ENCODE results near the gene RAD51B.

The RAD51B gene

DNA sequence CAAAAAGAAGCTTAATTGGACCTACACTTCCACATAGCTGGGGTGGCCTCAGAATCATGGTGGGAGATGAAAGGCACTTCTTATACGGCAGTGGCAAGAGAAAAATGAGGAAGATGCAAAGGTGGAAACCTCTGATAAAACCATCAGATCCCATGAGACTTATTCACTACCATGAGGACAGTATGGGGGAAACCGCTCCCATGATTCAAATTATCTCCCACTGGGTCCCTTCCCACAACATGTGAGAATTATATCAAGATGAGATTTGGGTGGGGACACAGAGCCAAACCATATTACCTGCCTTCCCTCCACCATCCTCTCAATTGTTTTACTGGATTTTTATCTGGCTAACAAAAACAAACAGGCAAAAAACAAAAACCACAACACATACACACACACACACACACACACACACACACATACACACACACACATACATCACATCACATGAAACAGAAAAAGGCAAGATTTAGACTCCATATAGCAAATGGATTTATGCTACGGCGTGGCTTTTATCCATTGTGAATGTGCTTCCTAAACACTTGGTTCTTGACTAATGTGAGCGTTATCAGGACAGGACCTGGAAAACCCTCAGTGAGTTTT is 906.6 kb downstream of the RAD51B start:
- no peak for DNase-seq

DNA sequence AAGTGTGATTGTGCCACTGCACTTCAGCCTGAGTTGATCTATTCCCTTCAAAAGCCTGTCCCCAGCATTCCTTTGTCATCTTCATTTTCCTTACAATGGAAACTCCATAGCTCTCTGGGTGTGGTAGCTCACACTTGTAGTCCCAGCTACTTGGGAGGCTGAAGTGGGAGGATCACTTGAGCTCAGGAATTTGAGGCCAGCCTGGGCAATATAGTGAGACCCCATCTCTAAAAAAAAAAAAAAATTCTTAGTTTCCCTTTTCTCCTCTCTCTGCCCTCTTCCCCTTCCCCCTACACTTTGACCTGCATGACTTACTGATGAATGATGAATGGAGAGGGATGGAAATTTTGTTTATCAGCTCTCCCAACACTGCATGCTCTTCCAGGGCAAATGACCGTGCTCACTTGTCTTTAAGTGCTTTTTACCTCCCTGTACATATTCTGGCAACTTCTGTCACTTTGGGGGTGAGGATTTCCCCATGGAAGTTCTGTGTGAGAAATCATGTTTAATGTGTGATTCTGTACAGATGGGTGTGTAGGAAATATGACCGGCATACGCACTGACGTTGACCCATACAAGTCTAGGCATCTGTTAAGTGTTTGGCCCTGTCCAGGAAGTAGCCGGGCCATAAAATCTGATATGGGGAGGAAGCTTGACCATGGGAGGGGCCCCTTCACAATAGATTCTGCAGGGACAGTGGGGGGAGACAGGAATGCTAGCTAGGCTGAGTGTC is 907.9 kb downstream of the RAD51B start:
- no peak for DNase-seq

DNA sequence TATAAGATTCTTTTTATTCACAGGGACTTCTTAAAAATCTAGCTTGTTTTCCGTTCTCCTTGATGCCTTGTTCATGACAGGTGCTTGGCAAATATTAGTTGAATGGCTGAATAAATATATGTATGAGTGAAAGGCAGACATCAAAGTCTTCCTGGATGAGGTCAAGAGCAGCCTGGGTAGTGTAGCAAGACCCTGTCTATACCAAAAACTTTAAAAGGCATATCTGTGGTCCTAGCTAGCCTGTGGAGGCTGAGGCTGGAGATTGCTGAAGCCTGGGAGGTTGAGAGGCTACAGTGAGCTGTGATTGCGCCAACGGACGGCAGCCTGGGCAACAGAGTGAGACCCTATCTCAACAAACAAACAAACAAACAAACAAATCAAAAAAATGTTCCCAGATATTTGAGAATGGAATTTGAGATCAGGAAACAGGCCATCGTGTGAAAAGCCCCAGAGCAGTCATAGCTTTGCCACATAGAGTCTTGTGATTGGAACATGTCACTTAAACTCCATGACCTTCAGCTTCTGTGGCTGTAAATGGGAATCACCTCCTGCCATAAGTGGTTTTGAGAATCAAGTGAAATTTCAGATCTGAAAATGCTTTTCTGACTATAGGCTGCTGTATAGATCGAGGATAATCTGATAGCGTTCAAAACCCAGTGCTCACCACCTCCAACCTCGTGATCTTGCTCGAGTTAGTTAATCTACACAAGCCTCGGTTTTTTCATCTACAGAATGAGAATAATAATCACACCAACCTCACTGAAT is 908.9 kb downstream of the RAD51B start:
- no peak for DNase-seq

DNA sequence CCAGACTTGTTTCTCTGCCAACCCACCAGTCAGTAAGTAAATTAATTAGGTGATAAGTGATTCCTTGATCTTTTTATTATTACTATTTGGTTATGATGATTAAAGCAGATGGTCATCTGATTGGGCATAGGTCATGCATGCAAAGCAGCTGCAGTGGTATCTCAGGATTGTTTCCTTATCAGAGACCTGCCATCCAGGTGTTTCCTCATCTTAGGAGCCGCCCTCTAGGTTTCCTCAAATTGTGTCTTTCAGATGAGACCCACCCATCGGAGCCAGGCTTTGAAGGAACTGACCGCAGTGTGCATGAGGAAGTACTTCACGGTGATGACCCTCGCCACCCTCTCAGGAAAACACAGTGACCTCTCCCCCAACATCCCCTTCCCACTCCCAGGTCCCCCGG is 910.0 kb downstream of the RAD51B start:
- DNase-seq, result no peak

DNA sequence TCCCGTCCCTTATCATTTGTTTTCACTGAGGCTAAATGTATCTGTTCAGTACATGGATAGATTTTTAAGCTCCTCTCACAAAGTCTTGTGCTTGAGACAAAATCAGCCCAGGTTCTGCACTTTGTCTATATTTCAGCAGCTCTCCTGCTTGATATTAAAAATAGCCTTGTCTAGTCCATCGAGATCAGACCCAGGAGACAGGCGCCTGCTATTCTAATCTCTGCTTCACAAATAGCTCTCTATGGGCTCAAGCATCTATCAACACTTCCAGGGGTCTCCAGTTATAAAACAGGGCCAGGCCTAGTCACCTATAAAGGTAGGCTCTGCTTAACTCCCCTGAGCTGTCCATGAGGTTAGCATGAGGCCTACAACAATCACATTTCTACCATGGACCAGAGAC is 910.8 kb downstream of the RAD51B start:
- DNase-seq, result no peak

DNA sequence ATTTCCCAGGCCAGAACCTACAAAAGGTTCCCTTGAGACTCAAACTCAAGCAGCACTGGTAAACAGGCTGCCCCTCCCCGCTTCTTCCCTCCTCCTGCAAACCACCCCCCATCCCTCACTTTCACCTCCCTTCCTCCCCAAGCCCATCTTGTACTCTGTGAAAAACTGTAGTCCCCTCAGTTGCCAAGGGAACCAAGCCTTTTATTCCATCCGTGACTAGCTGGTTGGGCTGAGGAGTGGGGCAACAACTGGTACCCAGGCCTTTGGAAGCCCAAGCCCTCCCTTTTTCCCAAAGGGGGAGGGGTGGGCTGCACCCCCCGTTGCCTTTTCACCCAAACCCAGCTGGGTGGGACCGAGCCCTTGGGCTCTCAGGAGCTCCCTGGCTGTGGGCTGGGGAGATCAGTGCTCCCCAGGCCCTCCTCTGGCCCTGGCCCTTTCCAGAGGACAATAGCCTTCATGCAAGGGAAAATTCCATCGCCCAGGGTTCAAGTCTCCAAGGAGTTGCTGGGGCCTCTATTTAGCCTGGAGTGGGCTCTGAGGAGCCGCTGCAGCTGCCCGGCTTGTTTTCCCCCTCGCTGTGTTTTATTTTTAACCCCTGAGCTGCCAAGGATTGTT is 911.3 kb downstream of the RAD51B start:
- DNase-seq, result no peak

DNA sequence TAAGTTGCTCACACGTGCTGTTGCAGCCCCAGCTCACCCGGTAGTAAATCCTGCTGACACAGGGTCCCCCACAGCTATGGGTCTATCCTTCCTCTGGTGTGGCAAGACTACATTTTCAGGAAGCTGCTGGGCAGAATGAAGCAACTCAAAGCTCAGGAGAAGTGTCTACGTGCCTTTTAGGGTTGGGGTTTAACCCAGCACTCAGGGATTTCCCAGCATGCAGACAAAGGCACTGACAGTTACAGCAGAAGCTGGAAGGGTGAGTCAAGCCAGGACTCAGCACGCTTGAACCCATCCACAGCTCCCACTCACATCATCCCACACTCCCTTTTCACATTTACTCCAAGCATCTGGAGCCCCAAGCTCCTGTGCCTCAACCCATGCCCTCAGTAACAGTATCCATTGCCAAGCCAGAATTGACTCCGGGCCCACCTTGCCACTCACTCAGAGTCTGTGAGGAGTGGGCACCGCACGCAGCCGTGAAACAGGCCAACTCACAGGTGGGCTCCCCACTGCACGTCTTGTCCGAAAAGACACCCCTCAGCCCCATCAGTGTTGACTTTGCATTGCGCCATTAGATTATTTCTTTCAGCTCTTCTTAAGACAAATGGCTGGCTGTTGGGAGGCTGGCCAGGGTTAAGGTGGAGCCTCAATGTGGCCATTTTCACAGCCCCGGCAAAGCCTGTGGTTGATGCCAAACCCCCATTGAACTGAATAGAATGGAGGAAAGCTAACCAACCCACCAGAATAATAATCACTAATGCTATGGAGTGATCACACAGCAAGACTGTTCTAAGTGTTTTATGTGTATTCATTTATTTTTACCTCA is 913.7 kb downstream of the RAD51B start:
- no peak for DNase-seq

DNA sequence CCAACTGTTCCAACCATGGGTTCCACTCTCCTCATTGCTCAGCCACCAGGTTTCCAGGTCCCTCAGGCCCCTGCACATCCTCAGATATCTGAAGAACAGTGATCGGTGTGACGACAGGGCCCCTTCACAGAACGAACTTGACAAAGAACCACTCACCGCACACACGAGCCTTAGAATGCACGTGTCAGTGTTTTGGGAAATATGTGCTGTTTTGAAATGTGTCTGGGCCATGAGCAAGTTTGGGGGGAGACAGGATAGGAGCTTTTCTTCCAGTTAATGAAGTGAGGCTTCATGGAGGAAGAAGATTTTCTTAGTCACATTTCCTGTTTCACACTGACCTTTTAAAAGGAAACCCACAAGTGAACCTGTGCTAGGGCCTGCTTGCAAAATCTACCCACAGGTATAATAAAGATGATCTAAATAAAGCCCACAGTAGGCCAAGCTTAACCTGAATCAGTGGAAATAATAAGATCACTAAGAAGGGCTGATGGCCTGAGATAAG is 914.7 kb downstream of the RAD51B start:
- peak; percentile 42 for DNase-seq

DNA sequence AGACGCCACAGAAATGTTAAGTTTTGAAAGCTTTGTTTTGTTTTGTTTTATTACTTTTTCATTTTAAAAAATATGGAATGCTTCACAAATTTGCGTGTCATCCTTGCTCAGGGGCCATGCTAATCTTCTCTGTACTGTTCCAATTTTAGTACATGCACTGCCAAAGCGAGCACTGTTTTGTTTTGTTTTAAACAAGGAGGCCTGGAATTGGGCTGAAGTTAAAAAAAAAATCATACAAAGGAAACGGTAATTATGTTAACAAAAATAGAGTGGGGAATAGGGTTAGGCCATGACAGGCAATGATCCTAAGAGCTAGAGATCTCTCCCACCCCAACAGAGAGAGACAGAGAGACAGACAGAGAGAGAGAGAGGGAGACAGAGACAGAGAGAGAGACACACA is 916.3 kb downstream of the RAD51B start:
- DNase-seq, result no peak

DNA sequence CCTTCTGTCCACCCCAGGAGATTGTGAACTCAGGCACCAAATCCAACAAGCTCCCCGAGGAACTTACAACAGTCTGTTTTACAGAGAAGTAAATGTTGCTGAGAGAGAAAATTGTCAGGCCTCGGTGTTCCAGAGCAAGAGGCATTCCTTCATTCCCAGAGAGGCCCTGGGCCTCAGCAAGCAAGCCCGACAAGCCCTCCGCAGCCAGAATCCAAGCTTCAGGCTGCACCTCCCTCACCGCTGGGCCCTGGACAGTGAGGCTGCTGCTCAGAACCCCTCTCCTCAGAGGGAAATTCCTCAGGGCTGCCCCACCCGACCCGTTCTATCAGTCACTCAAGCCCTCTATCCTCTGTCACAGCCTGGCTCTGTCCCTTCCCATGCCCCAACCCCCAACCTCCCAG is 916.9 kb downstream of the RAD51B start:
- DNase-seq, result no peak

DNA sequence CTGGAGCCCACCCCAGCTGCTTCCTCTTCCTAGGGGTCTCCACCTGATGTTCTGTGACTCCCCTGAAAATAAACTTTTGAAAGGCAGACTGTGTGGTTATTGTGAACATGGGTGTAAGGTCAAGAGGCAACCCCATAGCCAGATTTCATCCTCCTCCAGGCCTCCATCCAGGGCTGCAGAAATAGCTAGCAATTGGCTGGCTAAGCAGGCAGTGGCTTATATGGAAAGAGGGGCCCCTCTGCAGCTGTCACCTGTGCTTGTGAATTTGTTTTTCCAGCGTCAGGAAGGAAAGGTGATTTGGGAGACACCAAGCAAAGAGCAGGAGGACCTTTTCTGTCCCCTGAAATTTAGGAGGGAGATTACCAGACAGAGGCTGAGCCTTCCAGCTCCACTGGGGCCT is 917.5 kb downstream of the RAD51B start:
- no peak for DNase-seq

DNA sequence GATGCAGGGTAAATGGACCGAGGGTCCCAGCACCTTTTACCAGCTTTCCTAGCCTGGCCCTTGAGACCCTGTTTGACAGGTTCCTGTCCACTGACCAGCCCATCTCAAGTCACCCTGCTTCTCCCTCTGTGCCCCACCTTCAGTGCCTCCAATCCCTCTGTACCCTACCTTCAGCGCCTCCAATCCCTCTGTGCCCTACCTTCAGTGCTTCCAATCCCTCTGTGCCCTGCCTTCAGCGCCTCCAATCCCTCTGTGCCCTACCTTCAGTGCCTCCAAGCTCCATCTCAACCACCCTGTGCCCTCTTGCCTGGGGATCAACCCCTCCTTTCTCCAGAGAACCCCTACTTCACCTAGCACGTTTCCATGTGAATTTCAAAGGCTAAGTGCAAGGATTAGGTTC is 919.0 kb downstream of the RAD51B start:
- DNase-seq, result no peak

DNA sequence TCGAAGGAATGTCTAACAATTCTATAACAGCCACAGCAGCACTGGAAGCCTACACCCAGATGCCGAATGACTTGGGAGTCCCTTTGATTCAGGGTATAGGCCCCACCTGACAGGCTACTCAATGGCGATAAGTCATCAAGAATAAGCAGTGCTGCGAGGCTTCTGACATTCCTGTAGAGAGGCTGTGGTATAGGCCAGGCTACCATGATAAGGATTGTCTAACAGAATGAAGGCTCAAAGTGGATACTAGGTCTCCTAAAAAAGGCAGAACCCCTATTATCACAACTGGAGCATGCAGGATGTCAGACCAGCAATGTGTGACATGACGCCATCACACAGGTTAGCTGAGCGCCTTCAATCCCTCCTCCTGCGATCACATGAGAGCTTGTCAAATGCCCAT is 920.1 kb downstream of the RAD51B start:
- DNase-seq, result no peak

DNA sequence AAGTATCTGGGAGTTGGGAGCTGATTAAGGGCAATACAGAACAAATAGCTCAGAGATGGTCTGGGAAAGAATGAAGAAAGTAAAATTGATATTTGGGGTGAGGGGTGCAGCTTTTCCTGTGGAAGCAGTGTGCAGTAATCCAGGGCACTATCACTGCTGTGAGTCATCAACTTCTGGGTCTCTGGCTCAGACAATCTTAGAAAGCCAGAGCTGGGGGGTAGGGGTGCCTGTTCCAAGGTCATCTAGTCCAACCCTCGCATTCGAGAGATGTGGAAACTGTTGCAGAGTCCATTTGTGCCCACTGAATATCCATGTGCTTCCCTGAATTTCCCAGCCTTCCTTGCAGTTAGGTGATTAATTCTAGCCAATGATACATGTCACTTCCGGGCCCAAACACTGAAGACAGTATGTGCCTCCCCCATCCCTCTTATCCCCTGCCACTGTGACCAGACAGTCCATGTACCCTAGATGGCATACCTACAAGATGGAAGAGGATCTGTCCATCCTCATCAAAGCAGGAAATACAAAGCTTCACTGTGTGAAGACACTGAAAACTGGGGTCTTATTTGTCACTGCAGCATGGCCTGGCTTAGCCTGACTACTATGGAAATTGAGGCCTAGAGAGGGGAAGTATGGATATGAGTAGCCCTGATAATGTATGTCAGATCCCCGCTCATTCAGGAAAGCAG is 921.4 kb downstream of the RAD51B start:
- DNase-seq, result no peak

DNA sequence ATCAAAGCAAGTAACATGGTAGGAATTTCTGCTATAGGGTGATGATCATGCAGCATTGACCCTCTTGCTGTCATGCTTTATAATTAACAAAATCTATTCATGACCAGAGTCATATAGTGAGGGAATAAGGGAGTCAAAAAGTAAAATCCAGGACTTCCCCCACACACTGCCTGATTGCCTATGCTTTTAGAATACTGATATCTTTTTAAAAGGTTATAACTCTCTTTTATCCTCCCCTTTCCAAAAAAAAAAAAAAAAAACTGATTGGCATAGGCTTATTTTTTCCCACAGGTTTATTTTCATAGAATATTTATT is 921.9 kb downstream of the RAD51B start:
- DNase-seq, result no peak

DNA sequence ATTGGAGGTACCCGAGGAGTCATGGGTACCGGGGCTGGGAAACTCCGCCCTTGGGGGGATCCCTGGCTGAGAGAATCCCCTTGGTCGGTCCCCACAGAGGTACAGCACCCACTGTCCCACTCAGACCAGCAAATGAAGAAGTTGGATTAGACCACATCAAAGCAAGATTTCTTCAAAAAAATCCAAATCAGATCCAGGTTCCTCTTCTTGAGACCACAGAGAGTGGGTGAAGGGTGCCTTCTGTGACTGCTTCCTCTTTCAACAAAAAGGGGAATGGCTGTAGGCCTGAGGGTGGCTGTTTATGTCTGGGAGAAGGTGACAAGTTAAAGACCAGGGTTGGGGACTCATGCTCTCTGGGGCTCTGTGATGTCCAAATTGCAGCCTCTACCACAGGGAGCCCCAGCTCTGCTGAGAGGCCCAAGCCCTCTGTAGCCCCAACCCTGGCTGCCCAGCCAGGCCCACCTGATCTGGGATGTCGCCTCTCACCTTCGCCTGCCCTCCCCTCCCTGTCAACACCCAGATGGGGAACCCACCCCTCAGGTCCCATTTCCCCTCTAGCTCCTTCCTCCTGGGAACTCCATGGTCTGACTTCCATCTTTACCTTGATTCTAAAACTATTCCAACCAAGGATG is 922.4 kb downstream of the RAD51B start:
- no peak for DNase-seq

DNA sequence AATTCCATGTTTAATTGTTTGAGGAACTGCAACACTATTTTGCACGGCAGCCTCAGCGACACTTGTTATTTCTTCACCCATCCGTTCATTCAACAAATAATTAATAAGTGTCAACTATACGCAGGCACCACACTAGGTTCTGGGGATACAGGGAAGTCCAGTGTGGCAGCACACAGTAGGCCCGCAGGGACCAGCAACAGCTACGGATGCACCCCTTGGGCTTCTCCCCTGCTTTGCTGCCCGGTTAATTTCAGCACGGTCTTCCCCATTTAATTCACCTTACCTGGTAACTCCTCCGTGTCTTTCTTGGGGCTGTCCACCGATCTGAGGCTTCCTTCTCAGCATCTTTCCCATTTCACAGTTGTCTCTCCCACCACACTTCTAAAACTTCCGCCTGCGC is 925.0 kb downstream of the RAD51B start:
- no peak for DNase-seq

DNA sequence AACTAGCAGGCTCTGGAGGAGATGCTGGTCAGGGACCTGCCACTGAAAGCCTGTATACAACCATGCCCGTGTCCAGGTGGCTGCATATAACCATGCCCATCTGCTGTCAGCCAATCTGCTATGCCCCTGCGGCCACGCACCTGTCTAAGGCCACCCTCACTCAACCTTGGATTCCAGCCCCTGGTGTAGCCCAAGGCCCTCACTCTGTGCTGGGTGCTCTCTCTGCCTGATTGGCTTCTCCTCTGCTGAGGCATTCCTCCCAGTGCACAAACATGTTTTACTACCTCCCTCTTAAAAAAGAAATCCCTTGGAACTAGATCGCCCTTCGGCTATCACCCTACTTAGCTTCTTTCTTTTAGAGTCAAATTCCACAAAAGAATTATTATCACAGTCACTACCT is 927.8 kb downstream of the RAD51B start:
- no peak for DNase-seq

DNA sequence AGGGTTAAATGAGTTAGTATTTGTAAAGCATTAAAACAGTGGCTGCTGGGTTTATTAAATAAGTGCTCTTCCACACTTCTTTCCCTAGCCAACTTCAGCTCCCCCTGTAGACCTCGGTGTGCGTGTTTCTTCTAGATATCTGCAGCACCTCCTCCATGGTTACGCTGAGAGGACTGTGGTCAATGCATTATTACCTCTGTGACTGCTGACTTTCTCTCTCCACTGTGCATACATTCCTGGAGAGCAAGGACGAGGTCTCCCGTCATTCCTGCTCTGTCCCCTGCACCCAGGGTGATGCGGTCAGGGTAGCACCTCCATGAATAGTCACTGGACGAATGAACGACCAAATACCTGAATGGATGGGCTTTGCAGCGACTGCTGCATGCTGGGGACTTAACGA is 928.7 kb downstream of the RAD51B start:
- no peak for DNase-seq

DNA sequence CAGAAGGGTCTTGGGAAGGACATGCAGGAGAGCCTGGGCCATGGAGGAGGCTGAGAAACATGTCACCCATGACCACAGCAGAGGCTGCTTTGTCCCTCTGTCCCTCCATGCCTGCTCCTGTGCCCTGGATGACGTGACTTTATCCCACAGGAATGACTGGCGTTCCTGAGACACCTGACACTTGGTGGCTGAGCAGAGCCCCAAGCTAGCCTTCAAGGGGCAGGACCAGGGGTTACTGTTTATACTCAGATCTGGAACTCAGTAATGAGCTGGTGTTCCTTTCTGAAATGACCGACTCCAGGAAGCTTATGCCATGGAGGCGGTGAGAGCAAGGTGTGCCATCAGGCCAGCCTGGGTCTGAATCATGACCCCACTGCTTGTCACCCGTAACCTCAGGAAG is 929.1 kb downstream of the RAD51B start:
- DNase-seq, result no peak

Data from activated T-cell treated with anti-CD3 and anti-CD28 coated beads for 4 hours (primary cell).